ENCODE measurements around the gene LAMA2.

DNA sequence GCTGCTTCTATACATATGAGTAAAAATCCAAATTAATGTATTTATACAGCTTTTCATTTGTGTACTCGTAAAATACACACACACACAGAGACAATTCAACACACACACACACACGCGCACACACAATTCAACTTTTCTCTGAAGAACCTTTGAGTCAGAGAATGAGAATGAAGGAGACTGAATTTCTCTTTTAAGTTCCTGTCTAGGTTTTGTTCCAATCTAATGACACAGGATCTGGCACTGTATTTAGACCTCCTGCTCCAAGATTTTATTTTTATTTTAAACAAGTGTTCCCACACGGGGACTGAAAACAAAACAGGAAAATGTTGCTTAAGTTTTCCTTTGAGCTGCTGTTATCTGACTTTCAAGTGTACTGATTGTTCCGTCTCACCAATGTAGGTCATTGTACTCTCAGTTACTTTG, 250.8 kb downstream of the LAMA2 start:
- TF ChIP-seq GATA2 (IDR thresholded peaks at IDR 0.05; ENCODE audit: low read depth, low read length): no peak
- no peak for TF ChIP-seq GATA3 (IDR thresholded peaks at IDR 0.05; ENCODE audit: low read depth, low read length)

Measured in SH-SY5Y (cell line).